ENCODE data around the gene SHC2.

Gene SHC2

GRCh38 chr19:422213-422916, 38.5 kb downstream of the SHC2 start:
- in situ Hi-C loops (cut with HindIII; ENCODE audit: low sequenced_read_pairs), result no loop called here
- no peak for DNase-seq (ENCODE audit: low read depth, low spot score)
- no peak for TF ChIP-seq CTCF (IDR thresholded peaks at IDR 0.05; ENCODE audit: low read depth, low read length)
- no peak overlapping the region for H3K4me3 ChIP-seq (ENCODE audit: low read depth, low read length)

DNA sequence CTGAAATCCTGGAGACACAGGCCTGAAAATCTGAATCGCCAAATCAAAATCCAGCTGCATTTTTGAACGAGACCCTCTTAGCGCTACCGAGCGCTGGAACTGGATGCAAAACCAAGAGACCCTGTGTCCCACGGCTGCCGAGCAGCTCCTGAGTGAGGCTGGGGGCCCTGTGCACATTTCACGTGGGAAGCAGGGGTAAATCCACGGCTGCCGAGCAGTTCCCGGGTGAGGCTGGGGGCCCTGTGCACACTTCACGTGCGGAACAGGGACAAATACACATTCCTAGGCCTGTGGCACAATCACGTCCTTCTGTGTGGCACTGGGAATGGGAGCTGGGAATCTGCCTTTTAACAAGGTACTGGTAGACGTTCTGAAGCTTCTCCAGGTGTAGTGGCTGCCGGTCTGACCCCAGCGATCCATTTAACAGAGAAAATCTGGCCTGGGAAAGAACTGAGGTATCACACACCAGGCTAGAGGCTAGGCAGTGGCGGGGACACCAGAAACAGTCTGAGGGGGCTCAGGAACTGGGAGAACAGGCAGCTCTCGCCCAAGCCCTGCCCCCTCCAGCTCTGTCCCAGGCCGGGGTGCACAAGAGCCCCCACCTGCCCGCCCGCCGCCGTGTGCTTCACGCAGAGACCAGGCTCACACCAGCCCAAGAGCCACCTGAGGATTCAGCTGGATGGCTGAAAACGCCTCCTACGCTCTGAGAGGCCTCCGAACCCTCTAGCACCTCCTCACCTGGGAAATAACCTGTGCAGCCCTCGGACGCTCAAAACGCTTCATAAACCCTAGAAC, 40.9 kb downstream of the SHC2 start:
- no peak for TF ChIP-seq CTCF (IDR thresholded peaks at IDR 0.05; ENCODE audit: low read depth, low read length)
- no peak overlapping the region for H3K4me3 ChIP-seq (ENCODE audit: low read depth, low read length)
- in situ Hi-C loops (cut with HindIII; ENCODE audit: low sequenced_read_pairs), result no loop called here
- no peak for DNase-seq (ENCODE audit: low read depth, low spot score)

DNA sequence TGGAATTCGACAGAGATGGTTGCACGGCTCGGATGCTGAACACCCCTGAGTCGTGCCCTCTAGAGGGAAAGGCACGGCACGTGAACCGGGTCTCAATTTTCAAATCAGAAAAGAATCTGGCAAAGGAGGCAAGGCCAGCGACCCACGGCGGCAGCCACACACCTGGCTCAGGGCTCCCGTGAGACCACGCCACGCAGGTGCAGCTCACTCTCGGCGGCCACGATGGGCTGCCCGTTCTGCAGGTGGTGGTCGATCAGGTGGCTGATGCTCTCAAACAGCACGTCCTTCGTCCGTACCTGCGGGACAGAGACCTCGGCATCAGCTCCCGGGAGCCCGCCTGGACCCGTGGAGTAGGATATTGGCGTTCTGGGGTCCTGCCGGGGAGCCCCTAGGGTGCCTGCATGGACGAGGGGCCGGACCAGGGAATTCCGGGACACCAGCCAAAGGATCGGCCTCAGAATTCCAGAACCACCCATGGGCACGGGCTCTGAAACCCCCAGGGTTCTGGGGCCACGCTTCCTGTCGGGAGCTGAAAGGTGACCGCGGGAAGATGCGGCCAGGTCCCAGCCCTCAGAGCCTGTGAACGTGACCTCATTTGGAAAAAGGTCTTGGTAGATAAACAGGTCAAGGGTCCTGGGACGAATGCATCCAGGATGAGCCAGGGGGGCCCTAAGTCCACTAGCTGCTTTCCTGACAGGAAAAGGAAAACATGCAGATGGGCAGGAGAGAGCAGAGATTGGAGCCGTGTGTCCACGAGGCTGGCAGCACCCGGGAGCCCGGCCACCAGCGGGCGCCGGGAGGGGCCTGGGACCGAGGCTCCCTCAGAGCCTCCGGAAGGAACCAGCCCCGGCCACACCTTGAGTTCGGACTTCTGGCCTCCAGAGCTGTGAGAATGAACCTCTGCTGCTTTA, 41.8 kb downstream of the SHC2 start:
- TF ChIP-seq CTCF (IDR thresholded peaks at IDR 0.05; ENCODE audit: low read depth, low read length), result no peak
- no peak for DNase-seq (ENCODE audit: low read depth, low spot score)
- in situ Hi-C loops (cut with HindIII; ENCODE audit: low sequenced_read_pairs), result no loop called here
- no peak overlapping the region for H3K4me3 ChIP-seq (ENCODE audit: low read depth, low read length)

GRCh38 chr19:416416-416815, 44.4 kb downstream of the SHC2 start:
- no peak for DNase-seq (ENCODE audit: low read depth, low spot score)
- no peak for TF ChIP-seq CTCF (IDR thresholded peaks at IDR 0.05; ENCODE audit: low read depth, low read length)
- in situ Hi-C loops (cut with HindIII; ENCODE audit: low sequenced_read_pairs), result no loop called here
- no peak overlapping the region for H3K4me3 ChIP-seq (ENCODE audit: low read depth, low read length)

- in situ Hi-C loops (cut with HindIII; ENCODE audit: low sequenced_read_pairs), result no loop called here
Measured at GRCh38 chr19:415292-415691, 45.5 kb downstream of the SHC2 start.

More at GRCh38 chr19:415292-415691, 45.5 kb downstream of the SHC2 start:
- no peak for DNase-seq (ENCODE audit: low read depth, low spot score)
- no peak for TF ChIP-seq CTCF (IDR thresholded peaks at IDR 0.05; ENCODE audit: low read depth, low read length)
- H3K4me3 ChIP-seq (ENCODE audit: low read depth, low read length), result no peak overlapping the region

Data from astrocyte of the spinal cord (primary cell).